ENCODE data around the gene FAM98A. TPM values are rescaled to one million over a fixed set of nuclear protein-coding genes. Genes with fewer than 3 reads are reported as not detected.

The FAM98A gene
- 10 to 100 TPM; 49.0 to 54.1 (median 50.3) TPM for polyA plus RNA-seq (ENCODE audit: insufficient read length in 3 of 3)

DNA sequence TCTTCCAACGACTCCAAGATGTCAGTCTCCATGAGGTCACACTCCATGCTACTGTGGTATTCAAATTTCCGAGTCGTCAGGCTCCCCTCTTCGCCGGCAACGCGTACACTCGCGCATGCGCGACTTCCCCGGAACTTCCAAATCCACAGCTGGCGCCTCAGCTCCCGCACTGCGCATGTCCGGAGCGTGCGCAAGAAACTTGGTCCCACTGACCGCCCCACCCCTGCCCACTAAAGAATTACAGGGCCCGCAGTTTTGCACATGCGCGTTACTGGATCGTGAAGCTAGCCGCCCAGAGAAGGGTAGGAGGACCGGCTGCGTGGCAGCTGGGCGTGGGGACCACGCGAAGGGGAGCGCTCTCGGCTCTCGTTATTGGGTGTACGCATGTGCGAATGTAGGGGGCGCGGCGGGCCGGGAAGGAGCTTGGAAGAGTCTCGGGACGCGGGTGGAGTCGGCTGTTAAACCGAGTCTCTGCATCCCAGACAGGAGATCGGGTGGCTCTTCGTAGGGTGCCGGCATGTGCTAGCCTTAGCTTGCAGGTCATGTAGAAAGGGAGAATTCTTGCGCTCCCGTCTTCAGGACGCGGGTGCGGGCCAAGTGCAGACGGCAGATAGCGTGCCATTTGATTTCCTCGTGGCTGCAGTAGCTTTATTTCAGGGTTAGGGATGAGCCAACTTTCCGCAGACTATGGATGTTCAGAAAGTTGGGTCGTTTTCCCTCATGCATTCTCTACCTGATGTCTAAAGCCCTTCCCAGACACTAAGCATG, at the start of gene FAM98A:
Gene FAM98A (minus strand): TSS at position 125 of the 768 bp plus-strand sequence. CDS start 78 bp downstream, at position 47.
- peak; percentile 97 to 99 (median 97) for DNase-seq (ENCODE audit: low read depth in 3 of 3, low spot score in 2 of 3)

DNA sequence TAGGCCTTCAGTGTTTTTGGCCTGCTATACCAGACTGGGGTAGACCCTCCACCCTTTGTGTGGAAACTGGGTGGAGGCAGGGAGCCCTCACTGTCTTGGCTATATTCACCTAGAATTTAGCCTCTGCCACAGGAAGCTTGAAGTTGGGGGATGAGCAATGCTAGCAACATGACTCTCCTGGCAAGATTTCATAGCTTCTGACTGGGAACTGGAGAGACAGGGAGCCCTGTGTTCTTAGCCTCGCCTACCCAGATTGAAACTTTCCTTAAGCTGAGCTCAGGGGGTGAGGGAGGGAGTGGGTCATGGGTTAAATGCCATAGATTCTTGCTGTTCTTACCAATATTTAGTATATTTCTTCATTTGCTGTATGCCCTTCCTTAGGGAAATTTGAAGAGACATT, 46.8 kb upstream of the FAM98A start:
- no peak for DNase-seq (ENCODE audit: low read depth in 3 of 3, low spot score in 2 of 3)

DNA sequence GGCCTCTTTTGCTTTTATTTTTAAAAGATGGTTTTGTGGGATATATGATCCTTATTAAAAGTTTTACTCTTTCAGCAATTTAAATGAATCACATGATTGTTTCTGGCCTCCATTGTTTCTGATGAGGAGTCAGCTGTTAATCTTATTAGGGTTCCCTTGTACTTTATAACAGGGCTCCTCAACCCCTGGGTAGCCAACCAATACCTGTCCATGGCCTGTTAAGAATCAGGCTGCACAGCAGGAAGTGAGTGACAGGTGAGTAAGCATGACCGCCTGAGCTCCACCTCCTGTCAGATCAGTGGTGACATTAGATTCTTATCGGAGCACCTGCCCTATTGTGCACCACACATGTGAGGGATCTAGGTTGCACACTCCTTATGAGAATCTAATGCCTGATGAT, 45.1 kb upstream of the FAM98A start:
- DNase-seq (ENCODE audit: low read depth in 3 of 3, low spot score in 2 of 3): no peak

DNA sequence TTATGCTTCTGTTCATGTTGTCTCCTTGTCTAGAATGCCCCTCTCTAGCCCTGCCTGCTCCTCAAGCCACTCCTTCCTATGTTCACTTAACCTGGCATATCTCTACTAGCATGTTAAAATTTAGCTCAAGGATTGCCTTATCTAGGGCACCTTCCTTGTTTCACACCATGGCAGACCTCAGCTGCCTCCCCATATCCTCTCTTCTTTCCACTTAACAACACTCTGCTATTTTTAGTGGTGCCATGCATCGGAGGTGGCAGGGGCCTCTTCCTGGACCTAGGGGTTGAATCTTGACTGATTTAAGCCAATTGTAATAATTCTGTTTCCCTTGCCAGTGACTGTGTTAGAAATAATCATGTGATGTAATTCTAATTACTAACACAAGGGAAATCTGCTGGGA, 36.9 kb upstream of the FAM98A start:
- DNase-seq (ENCODE audit: low read depth in 3 of 3, low spot score in 2 of 3): no peak

DNA sequence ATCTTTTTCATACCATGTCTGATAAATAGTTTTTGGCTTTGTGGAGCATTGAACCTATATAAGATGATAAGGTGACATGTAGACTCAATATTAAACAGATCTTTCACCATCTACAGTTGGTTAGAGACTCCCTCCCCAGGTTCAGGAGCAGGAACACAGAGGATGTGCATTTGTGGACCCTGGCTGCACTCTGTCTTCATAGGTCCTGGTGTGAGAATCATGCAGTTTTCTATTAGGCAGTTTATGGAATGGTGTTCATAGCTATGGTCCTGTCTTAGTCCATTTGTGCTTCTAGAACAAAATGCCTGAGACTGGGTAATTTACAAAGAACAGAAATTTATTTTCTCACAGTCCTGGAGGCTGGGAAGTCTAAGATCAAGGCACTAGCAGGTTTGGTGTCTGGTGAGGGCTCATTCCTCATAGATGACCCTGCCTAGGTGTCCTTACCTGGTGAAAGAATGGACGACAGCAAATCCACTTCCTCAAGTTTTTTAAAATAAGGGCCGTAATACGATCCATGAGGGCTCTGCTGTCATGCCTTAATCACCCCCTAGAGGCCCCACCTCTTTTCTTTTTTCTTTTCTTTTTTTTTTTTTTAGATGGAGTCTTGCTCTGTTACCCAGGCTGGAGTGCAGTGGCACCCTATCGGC, 35.3 kb upstream of the FAM98A start:
- no peak for DNase-seq (ENCODE audit: low read depth in 3 of 3, low spot score in 2 of 3)

DNA sequence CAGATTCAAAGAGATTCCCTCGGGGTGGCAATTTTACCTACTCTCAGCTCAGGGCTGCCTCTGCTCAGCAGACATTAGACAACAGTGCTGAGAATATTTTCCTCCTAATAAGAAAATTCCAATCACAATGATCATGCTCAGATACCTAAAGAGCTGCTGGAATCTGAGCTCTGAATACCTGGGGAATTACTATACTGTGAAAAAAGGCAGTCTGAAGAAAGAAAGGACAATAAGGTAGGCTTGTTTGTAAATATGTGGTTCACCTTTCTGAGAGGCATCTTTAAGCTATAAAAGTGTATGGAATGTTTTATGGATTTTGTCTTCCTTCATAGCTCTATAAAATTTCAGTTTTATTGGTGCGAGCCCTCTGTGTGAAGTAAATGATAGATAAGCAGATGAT, 34.2 kb upstream of the FAM98A start:
- no peak for DNase-seq (ENCODE audit: low read depth in 3 of 3, low spot score in 2 of 3)

DNA sequence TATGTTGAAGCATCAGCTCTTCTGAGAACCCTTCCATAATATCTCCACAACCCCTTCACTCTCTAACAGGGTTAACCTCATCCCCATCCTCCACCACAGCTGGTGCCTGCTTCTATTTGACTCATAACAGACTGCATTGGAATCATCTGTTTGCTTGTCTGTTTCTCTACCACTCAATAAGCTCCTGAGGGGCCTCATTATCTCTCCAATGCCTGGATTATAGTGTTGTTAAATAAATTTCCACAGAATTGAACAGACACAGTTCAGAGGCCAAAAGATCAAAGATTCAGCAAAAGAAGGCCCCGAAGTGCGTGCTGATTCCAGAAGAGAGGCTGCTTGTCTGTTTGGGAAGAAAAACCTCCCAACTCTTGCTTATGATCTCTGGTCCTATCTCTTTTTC, 33.7 kb upstream of the FAM98A start:
- no peak for DNase-seq (ENCODE audit: low read depth in 3 of 3, low spot score in 2 of 3)

DNA sequence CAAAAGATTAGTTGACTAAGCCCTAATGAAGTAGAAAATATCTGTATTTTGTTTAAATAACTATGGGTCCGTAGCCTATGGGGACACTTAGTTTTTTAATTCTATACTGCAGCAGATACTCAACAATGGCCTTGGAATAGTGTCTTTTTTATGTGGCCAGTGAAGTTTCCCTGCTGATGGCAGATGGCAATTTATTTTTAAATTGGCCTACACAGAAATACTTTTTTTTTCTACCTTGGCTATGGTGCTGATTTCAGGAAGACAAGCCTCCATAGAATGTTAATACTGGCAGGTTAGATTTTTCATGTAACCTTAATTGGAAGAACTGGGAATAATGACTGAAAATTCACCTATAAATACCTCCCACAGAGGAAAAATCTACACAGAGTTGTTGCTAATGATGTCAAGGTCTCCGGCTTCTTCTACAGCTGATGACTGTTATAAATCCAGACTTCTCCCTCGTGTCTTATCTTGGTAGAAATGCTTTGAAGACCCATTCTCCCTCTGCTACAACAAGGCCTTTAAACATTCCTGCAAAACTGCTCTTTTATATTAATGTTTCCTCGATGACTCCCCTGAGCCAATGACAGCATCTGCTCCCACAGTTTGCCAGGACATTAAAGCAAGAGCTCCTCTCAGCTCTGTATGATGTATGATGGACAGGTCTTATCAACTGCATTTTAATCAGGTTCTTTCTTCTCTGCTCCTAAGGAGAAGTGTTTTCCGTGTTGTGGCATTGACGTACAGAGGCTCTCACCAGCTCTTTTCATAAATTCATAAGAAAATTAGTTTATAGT, 29.1 kb upstream of the FAM98A start:
- DNase-seq (ENCODE audit: low read depth in 3 of 3, low spot score in 2 of 3): no peak

DNA sequence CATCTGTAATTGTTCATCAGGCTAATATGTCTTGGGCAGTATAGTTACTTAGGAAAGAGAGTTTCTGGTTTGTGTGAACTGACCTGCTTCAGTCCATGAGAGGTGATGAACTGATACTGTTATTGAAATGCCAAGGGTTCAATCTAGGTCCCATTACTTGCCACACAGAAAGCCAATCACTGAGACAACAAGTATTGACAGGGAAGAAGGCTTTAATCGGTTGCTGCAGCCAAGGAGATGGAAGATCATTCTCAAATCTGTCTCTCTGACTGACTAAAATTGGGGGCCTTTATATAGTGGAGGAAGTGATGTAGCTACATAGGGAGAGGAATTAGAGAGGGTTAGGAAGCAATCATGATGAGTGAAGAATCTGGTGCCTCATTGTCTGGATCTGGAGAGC, 19.9 kb upstream of the FAM98A start:
- DNase-seq (ENCODE audit: low read depth in 3 of 3, low spot score in 2 of 3): no peak

DNA sequence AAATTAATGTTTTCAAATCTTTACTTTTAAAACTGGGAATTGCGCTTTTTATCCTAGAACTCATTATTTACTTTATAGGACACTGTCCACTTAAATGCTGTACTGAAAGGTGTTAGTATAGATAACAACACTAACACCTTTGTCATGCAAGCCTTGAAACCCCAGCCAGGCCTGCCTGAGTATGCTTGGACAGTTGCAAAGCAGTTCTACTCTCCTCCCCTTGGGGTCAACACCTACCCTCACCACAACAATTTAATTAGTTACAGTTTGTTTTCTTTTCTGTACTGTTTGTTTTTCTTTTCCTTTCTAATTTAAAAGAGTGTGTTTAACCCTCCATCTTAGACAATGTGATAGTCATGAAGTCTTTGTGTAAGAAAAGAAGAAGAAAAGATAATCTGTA, 18.9 kb upstream of the FAM98A start:
- no peak for DNase-seq (ENCODE audit: low read depth in 3 of 3, low spot score in 2 of 3)

DNA sequence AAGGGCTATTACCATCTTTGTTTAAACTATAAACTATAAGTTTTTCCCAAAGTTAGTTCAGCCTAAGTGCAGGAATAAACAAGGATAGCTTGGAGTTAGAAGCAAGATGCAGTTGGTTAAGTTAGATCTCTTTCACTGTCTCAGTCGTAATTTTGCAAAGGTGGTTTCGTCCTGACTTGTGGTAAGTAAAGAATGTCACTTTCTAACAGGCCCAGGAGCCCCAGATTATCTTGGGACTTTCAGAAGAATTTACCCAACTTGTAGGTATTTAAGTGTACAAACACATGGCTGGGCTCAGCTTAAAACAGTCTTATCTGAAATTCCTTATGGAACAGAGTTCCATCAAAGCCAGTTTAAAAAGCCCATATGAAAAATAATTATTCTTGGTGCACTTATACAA, 18.3 kb upstream of the FAM98A start:
- DNase-seq (ENCODE audit: low read depth in 3 of 3, low spot score in 2 of 3): no peak

DNA sequence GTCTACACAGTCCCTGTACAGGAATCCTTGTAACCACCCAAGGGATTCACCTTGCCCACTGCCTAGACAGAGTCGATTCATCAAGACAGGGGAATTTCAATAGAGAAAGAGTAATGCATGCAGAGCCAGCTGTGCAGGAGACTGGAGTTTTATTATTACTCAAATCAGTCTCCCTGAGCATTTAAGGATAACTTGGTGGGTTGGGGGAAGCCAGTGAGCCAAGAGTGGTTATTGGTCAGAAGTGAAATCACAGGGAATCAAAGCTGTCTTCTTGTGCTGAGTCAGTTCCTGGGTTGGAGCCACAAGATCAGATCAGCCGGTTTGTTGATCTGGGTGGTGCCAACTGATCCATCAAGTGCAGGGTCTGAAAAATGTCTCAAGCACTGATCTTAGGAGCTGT, 17.8 kb upstream of the FAM98A start:
- no peak for DNase-seq (ENCODE audit: low read depth in 3 of 3, low spot score in 2 of 3)

DNA sequence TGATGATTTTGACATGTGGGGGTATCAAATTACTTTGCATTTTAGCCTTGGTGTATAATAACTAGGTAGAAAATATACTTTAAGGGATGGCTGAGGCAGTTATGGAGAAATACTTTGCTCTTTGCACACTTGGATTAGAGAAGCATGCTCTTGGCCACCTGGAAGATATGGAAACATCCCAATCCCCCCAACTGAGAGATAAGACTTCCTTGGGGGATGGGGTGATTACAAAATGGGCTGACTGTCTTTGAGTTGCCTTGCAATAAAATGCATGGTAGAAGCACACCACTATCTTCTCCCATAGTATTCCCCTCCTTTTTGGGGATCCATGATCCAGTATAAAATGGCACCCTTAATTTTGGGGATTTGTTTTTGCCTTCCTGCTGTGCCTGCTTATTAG, 15.1 kb upstream of the FAM98A start:
- DNase-seq (ENCODE audit: low read depth in 3 of 3, low spot score in 2 of 3): no peak

DNA sequence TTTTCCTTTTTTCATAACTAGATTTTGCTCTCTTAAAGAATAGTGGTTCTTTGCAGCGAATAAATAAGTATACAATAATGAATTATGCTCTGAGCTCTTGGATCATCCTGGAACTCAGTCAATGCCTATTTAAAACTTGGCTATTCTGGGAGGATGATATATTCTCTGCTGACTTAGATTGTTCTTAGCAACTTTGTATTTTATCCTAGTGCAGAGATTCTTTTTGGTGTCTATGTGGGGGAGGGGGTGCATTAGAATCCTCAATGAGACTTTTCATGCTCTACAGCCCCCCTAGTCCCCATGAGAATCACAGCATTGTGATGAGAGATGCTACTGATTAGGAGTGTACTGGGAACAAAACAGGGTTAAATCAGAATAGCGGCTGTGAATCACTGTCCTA, 8.8 kb upstream of the FAM98A start:
- DNase-seq (ENCODE audit: low read depth in 3 of 3, low spot score in 2 of 3): no peak

DNA sequence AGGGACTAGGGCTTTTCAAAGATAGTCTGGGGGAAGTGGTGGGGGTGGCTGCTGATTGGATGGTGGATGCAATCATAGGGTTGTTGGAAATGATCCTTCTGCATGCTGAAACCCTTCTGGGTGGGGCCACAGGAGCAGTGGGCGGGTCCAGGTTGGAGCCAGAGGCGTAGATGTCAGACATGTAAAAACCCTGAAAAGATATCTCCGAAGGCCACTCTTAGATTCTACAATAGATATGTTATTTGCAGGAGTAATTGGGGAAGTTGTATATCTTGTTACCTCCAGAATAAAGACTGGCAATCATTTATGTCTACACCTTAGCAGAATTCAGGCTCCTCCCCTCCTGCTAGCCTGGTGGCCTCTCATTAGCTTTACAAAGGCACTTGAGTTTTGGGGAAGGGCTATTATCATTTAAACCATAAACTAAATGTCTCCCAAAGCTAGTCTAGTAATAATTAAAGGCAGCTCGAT, 8.2 kb upstream of the FAM98A start:
- DNase-seq (ENCODE audit: low read depth in 3 of 3, low spot score in 2 of 3): no peak

DNA sequence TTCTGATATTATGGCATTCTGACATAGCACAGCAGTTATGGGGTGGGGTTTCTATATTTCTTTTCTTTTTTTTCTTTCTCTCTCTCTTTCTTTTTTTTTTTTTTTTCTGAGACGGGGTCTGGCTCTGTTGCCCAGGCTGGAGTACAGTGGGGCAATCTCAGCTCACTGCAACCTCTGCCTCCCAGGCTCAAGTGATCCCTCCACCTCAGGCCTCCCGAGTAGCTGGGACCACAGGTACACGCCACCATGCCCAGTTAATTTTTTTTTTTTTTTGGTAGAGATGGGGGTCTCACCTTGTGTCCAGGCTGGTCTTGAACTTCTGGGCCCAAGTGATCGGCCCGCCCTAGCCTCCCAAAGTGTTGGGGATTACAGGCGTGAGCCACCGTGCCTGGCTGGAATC, 7.5 kb upstream of the FAM98A start:
- no peak for DNase-seq (ENCODE audit: low read depth in 3 of 3, low spot score in 2 of 3)

DNA sequence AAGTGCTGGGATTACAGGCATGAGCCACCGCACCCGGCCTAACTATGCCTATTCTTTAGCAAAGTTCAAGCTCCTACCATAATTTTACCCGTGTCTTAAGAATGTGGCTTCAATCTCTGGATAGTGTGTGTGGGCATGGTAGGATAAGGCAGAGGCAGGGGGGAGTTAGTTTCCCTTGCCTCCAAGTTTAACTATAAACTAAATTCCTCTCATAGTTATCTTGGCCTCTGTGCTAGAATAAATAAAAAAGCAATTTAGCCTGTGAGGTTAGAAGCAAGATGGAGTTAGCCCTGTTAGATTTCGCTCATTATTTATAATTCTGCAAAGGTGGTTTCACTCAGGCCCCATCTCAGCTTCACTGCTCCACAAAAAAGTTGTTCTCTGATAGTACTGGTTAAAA, 7.0 kb upstream of the FAM98A start:
- DNase-seq (ENCODE audit: low read depth in 3 of 3, low spot score in 2 of 3): no peak

DNA sequence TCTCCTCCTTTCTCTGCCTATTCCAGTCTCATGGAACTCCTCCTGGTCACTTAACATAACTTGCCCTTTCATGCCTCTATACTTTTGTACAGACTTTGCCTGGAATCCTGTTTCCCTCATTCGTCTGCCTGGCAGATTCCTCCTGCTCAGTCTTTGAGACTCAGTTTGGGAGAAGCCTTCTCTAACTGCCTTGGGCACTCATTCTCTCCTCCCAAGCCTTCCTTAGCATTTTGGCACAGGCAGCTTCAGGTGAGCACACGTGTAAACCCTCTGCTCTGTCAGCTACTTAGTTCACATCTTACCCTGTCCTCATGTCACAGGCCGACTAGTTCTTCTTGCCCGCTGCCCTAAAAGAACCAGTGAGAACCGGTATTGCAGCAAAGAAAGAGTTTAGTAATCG, 6.0 kb upstream of the FAM98A start:
- no peak for DNase-seq (ENCODE audit: low read depth in 3 of 3, low spot score in 2 of 3)

DNA sequence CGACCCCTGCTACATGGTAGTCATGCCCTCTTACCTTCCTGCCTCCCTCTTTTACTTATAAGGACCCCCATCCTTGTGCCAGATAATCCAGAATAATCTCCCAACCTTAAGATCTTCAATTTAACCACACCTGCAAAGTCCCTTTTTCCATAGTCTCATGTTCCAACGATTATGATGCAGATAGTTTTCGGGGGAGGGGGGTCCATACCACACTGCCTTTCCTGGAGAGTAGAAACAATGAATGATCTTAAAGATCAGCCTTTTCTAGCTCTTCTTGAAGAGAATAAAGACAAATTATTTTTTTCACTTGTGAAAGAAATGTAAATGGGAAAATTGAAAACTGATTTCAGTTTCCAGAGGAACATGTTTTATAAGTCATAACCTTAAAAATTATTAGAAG, 4.3 kb upstream of the FAM98A start:
- no peak for DNase-seq (ENCODE audit: low read depth in 3 of 3, low spot score in 2 of 3)

DNA sequence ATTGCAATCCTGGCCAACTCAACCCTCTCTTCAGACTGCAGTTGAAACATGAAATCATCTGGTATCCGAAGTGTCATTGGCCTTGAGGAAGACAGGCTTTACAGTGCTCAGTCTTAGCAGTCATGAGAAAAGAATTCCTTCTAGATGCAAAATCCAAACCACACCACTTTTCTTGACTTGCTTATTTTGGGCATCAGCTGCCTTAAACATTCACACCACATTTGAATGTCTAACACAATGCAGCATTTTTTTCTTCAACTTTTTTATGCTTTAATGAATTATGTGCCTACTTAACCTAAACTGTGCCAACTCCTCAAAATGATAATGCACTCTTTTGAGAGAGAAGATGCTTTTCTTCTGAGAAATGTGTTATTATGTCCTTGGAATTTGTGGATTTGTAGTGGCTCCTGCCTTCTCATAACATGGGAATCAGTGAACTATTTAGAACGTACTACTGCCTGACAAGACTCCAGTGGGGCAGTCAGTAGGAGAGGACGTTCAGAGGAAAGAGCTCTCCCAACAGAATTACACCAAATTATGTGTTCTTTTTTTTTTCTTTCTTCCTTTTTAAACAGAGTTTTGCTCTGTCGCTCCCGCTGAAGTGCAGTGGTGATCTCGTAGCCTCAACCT, 3.2 kb upstream of the FAM98A start:
- DNase-seq (ENCODE audit: low read depth in 3 of 3, low spot score in 2 of 3): no peak

DNA sequence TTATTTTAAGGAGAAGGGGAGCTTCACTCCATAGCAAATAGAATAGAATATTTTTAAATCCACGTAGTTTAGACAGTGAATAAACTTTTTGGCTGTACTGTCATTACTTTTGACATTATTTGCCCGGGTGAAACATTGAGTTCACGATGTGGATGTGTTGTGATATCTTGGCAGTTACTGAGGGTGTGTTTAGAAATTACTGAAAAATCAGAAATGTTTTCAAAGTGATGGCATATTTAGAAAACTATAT, 769 bp upstream of the FAM98A start:
- no peak for DNase-seq (ENCODE audit: low read depth in 3 of 3, low spot score in 2 of 3)

All from right renal cortex interstitium (tissue), 3 donors.